Measurements from ENCODE around the gene LSM2.
"Not testable (repeated sequence)": the region's sequence is repeated elsewhere in the genome, so short reads cannot be mapped to it uniquely, and the experiment has no call there.

The LSM2 gene

GRCh38 chr6:31817929-31818511, 11.3 kb upstream of the LSM2 start:
- H3K4me1 Mint-ChIP-seq (ENCODE audit: low read depth) = peaks cover 41% of the 10 kb centered on the region

GRCh38 chr6:31817133-31817928, 10.6 kb upstream of the LSM2 start:
- H3K27me3 Mint-ChIP-seq (ENCODE audit: low read depth); H3K9me3 Mint-ChIP-seq: not testable (repeated sequence)
- H3K36me3 Mint-ChIP-seq (ENCODE audit: low read depth) = peaks cover 18% of the 10 kb centered on the region
- H3K27ac Mint-ChIP-seq = peak overlapping the region; percentile 98
- peak overlapping the region; percentile 98 for H3K4me3 Mint-ChIP-seq
- H3K4me1 Mint-ChIP-seq (ENCODE audit: low read depth) = peaks cover 42% of the 10 kb centered on the region

More at GRCh38 chr6:31817929-31818511, 11.3 kb upstream of the LSM2 start:
- peak overlapping the region; percentile 98 for H3K27ac Mint-ChIP-seq
- H3K9me3 Mint-ChIP-seq; H3K27me3 Mint-ChIP-seq (ENCODE audit: low read depth): not testable (repeated sequence)
- H3K4me3 Mint-ChIP-seq = peak overlapping the region; percentile 98
- H3K36me3 Mint-ChIP-seq (ENCODE audit: low read depth) = peaks cover 18% of the 10 kb centered on the region

- Mint-ChIP-seq H3K27me3 (ENCODE audit: low read depth) (no peaks in the 10 kb centered on the region), H3K9me3 (no peaks in the 10 kb centered on the region), H3K4me3 (peak within 1 kb of the TSS; percentile 90), H3K4me1 (ENCODE audit: low read depth) (peaks cover 38% of the 10 kb centered on the region), H3K27ac (peak within 1 kb of the TSS; percentile 88), H3K36me3 (ENCODE audit: low read depth) (peaks cover 27% of the 10 kb centered on the region)
These were observed 8.5 kb upstream of the LSM2 start, which contains the start of the genes HSPA1A and HSPA1L for GRCh38 chr6:31815025-31815838. Gene HSPA1A (plus strand): TSS chr6:31815543. CDS start chr6:31815757, 214 bp downstream. Gene HSPA1L (minus strand): TSS chr6:31815283. CDS start chr6:31811972, 3,311 bp downstream.

GRCh38 chr6:31814677-31815024, 7.9 kb upstream of the LSM2 start:
- H3K9me3 Mint-ChIP-seq = no peaks in the 10 kb centered on the region
- H3K4me1 Mint-ChIP-seq (ENCODE audit: low read depth) = peaks cover 35% of the 10 kb centered on the region
- H3K27ac Mint-ChIP-seq = peak overlapping the region; percentile 88
- peak overlapping the region; percentile 90 for H3K4me3 Mint-ChIP-seq
- peaks cover 26% of the 10 kb centered on the region for H3K36me3 Mint-ChIP-seq (ENCODE audit: low read depth)
- H3K27me3 Mint-ChIP-seq (ENCODE audit: low read depth) = no peaks in the 10 kb centered on the region

GRCh38 chr6:31813465-31813849, 6.7 kb upstream of the LSM2 start:
- Mint-ChIP-seq H3K4me3 (peak overlapping the region; percentile 90), H3K4me1 (ENCODE audit: low read depth) (peaks cover 34% of the 10 kb centered on the region), H3K36me3 (ENCODE audit: low read depth) (peaks cover 26% of the 10 kb centered on the region), H3K9me3 (no peaks in the 10 kb centered on the region), H3K27me3 (ENCODE audit: low read depth) (no peaks in the 10 kb centered on the region), H3K27ac (peak overlapping the region; percentile 87)

GRCh38 chr6:31811645-31812044, 4.9 kb upstream of the LSM2 start:
- Mint-ChIP-seq H3K4me3 (no peak overlapping the region), H3K36me3 (ENCODE audit: low read depth) (peaks cover 18% of the 10 kb centered on the region), H3K27me3 (ENCODE audit: low read depth) (no peaks in the 10 kb centered on the region), H3K27ac (no peak overlapping the region), H3K9me3 (no peaks in the 10 kb centered on the region), H3K4me1 (ENCODE audit: low read depth) (peaks cover 27% of the 10 kb centered on the region)

- Mint-ChIP-seq H3K4me1 (ENCODE audit: low read depth) (peaks cover 29% of the 10 kb centered on the region), H3K36me3 (ENCODE audit: low read depth) (peaks cover 25% of the 10 kb centered on the region)
- not testable (repeated sequence) for H3K27ac Mint-ChIP-seq; H3K9me3 Mint-ChIP-seq; H3K27me3 Mint-ChIP-seq (ENCODE audit: low read depth); H3K4me3 Mint-ChIP-seq
These were observed 1.8 kb upstream of the LSM2 start for GRCh38 chr6:31808599-31808998.

GRCh38 chr6:31805939-31806469, 762 bp downstream of the LSM2 start:
- no peaks in the 10 kb centered on the region for H3K9me3 Mint-ChIP-seq
- H3K4me3 Mint-ChIP-seq = peak overlapping the region; percentile 95
- H3K27me3 Mint-ChIP-seq (ENCODE audit: low read depth) = no peaks in the 10 kb centered on the region
- H3K4me1 Mint-ChIP-seq (ENCODE audit: low read depth) = peaks cover 23% of the 10 kb centered on the region
- peak overlapping the region; percentile 93 for H3K27ac Mint-ChIP-seq
- peaks cover 31% of the 10 kb centered on the region for H3K36me3 Mint-ChIP-seq (ENCODE audit: low read depth)

- H3K36me3 Mint-ChIP-seq (ENCODE audit: low read depth) = peaks cover 17% of the 10 kb centered on the region
- not testable (repeated sequence) for H3K27ac Mint-ChIP-seq; H3K4me3 Mint-ChIP-seq; H3K27me3 Mint-ChIP-seq (ENCODE audit: low read depth); H3K9me3 Mint-ChIP-seq
- peaks cover 33% of the 10 kb centered on the region for H3K4me1 Mint-ChIP-seq (ENCODE audit: low read depth)
These were observed 5.5 kb downstream of the LSM2 start for GRCh38 chr6:31801031-31801927.

GRCh38 chr6:31799781-31800180, 7.0 kb downstream of the LSM2 start:
- Mint-ChIP-seq H3K4me3 (no peak overlapping the region), H3K4me1 (ENCODE audit: low read depth) (peaks cover 30% of the 10 kb centered on the region), H3K36me3 (ENCODE audit: low read depth) (peaks cover 16% of the 10 kb centered on the region), H3K27ac (no peak overlapping the region), H3K27me3 (ENCODE audit: low read depth) (no peaks in the 10 kb centered on the region), H3K9me3 (no peaks in the 10 kb centered on the region)

- no peaks in the 10 kb centered on the region for H3K9me3 Mint-ChIP-seq
- H3K4me3 Mint-ChIP-seq = peak overlapping the region; percentile 56
These were observed 9.2 kb downstream of the LSM2 start for GRCh38 chr6:31797588-31797987.

GRCh38 chr6:31796993-31797385, 9.8 kb downstream of the LSM2 start:
- Mint-ChIP-seq H3K4me1 (ENCODE audit: low read depth) (peaks cover 32% of the 10 kb centered on the region), H3K36me3 (ENCODE audit: low read depth) (peaks cover 11% of the 10 kb centered on the region), H3K27ac (peak overlapping the region; percentile 86), H3K27me3 (ENCODE audit: low read depth) (no peaks in the 10 kb centered on the region), H3K9me3 (no peaks in the 10 kb centered on the region), H3K4me3 (peak overlapping the region; percentile 43)

More at GRCh38 chr6:31797588-31797987, 9.2 kb downstream of the LSM2 start:
- peaks cover 12% of the 10 kb centered on the region for H3K36me3 Mint-ChIP-seq (ENCODE audit: low read depth)
- peak overlapping the region; percentile 86 for H3K27ac Mint-ChIP-seq
- H3K4me1 Mint-ChIP-seq (ENCODE audit: low read depth) = peaks cover 33% of the 10 kb centered on the region
- no peaks in the 10 kb centered on the region for H3K27me3 Mint-ChIP-seq (ENCODE audit: low read depth)

GRCh38 chr6:31795616-31796298, 11.0 kb downstream of the LSM2 start, which contains the start of gene VARS1:
Gene VARS1 (minus strand): TSS chr6:31795752. CDS start chr6:31795217, 535 bp downstream.
- peak within 1 kb of the TSS; percentile 97 for H3K4me3 Mint-ChIP-seq
- no peaks in the 10 kb centered on the region for H3K27me3 Mint-ChIP-seq (ENCODE audit: low read depth)
- H3K36me3 Mint-ChIP-seq (ENCODE audit: low read depth) = peaks cover 14% of the 10 kb centered on the region
- no peaks in the 10 kb centered on the region for H3K9me3 Mint-ChIP-seq
- H3K27ac Mint-ChIP-seq = peak within 1 kb of the TSS; percentile 99
- H3K4me1 Mint-ChIP-seq (ENCODE audit: low read depth) = peaks cover 33% of the 10 kb centered on the region
